Renal cortical epithelial cell (primary cell): Measurements from ENCODE around the gene RAB8B. TPM values are rescaled to one million over a fixed set of nuclear protein-coding genes. Genes with fewer than 3 reads are reported as not detected.
"Not testable (repeated sequence)": the region's sequence is repeated elsewhere in the genome, so short reads cannot be mapped to it uniquely, and the experiment has no call there.

ENCODE experiments used
- DNase-seq: peaks from one replicate; pipeline ENCODE4 v3.0.0-alpha.2; 2011; ENCODE audit warnings: low read depth
- total RNA-seq: library from RNA; depleted of rRNA; stranded (reverse); fragments of >200 nt; gene quantifications from 2 replicates; pipeline ENCODE4 v1.2.3, GENCODE V29; 2014

The RAB8B gene
- total RNA-seq, 1 donor from 2014 or later: 54.8 TPM

DNA sequence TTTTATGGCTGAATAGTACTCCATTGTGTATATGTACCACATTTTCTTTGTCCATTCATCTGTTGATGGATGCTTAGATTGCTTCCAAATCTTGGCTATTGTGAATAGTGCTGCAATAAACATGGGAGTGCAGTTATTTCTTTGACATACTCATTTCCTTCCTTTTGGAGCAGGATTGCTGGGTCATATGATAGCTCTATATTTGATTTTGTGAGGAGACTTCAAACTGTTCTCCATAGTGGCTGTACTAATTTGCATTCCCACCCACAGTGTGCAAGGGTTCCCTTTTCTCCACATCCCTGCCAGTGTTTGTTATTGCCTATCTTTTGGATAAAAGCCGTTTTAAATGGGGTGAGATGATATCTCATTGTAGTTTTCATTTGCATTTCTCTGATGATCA, 47.7 kb downstream of the RAB8B start:
- not testable (repeated sequence) for DNase-seq

DNA sequence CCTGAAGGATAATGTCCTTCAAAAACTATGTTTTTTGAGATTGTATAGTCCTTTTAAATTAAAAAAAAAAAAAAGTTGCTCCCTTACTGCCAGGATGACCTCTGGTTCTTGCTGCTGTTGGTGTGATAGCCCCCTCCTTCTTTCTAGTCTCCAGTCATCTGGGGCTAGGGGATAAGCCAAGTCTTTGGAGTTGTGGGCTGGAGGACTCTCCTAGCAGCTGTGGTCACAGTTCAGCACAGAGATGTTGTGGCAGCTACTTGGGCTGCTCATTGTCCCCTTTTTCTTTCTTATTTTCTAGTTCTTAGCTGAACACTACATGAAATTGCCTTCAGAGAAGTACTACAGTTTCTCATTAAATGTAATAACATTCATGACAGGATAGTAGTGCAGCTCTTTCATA, 48.8 kb downstream of the RAB8B start:
- DNase-seq: no peak

- DNase-seq: peak; percentile 42
Observed at GRCh38 chr15:63238796-63239195, 49.4 kb downstream of the RAB8B start.

GRCh38 chr15:63240109-63240508, 50.7 kb downstream of the RAB8B start:
- DNase-seq: no peak

DNA sequence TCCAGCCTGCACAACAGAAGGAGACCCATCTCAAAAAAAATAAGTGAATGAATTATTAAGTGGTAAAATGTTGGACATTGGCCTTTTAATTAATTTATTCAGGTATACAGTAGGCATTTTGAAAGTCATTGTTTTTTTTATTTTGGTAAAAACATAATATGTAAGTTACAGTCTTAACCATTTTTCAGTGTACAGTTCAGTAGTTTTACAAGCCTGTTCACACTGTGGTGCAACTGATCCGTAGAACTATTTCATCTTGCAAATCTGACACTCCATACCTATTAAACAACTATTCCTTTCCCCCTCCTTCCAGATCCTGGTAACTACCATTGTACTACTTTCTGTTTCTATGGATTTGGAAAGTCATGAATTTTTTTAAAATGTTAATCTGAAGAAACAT, 51.9 kb downstream of the RAB8B start:
- no peak for DNase-seq

DNA sequence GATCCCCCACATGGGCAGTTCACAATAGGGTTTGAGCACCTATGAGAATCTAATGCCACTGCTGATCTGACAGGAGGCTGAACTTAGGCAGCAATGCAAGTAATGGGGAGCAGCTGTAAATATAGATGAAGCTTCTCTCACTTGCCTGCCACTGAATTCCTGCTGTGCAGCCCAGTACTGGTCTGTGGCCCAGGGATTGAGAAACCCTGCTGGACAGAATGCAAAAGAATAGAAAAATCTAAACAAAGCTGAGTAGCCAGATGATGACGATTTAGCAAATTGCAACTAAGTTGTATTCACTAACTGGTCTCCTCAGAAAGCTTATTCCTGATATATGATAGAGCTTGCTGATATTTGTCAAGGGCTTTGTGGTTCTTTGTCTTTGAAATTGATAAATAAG, 53.7 kb downstream of the RAB8B start:
- no peak for DNase-seq

DNA sequence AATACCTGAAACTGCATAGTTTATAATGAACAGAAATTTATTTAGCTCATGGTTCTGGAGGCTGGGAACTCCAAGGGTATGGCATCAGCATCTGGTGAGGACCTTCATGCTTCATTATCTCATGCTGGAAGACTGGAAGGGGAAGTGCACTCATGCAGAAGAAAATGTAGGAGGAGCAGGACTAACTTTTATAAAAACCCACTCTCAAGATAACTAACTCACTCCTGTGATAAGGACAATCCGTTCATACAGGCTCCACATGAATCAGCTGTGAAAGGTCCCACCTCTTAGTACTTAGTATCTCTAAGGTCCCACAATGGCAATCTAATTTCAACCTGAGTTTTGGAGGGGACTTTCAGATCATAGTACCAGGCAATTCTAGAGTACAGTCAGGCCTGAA, 54.4 kb downstream of the RAB8B start:
- no peak for DNase-seq

- DNase-seq: peak; percentile 68
Observed at GRCh38 chr15:63244399-63244798, 55.0 kb downstream of the RAB8B start.

DNA sequence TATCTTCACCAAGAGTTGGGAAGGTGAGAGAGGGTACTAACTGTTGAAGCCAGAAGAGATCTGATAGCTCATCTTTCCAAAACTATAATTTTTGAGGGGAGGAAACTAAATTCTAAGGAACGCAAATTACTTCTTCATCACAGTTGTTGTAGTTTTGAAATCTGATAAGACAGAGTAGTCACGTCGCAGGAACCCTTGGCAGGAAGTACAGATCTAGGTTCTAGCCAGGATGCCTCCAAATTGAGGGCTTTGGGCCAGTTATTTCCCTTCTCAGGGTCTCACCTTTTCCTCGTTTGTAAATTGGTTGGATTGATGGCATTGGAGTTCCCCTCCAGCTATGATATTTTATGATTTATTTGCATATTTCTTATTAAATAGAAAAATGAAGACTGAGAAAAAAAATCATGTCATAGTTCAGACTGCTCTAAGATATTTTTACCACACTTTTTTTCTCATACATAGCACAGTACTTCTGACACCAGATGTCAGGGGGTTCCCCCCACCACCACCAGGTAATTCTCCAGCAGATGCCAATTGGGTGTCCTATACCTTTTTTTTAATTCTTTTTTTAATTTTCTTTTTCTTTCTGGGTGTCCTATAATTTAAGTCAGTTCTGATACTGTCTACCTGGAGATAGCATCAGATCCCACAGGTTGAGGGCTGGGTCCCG, 55.7 kb downstream of the RAB8B start:
- DNase-seq: no peak

DNA sequence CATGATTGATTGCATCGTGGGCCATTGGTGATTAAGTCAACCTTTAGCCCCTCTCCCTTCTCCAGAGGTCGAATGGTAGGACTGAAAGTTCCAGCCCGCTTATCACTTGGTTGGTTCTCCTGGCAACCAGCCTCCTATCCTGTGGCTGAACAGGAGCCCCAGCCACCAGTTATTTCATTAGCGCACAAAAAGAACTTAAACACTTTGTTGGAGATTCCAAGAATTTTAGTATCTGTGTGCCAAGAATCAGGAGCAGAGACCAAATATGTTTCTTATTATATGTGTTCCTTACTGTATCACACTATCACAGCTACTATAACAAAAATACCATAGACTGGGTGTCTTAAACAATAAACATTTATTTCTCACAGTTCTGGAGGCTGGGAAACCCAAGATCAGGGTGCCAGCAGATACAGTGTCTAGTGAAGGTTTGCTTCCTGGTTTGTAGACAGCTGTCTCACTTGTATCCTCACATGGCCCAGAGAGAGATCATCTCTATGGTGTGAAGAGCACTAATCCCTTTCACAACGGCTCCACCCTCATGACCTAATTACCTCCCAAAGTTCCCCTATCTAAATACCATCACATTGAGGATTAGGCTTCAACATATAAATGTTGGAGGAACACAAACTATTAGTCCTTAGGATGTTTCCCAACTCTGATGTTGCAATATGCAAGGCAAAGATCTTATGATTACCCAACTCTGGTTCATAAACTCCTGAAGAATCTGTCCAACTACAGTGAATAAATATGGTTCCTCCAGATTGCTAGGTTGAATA, 57.5 kb downstream of the RAB8B start:
- DNase-seq: peak; percentile 91

DNA sequence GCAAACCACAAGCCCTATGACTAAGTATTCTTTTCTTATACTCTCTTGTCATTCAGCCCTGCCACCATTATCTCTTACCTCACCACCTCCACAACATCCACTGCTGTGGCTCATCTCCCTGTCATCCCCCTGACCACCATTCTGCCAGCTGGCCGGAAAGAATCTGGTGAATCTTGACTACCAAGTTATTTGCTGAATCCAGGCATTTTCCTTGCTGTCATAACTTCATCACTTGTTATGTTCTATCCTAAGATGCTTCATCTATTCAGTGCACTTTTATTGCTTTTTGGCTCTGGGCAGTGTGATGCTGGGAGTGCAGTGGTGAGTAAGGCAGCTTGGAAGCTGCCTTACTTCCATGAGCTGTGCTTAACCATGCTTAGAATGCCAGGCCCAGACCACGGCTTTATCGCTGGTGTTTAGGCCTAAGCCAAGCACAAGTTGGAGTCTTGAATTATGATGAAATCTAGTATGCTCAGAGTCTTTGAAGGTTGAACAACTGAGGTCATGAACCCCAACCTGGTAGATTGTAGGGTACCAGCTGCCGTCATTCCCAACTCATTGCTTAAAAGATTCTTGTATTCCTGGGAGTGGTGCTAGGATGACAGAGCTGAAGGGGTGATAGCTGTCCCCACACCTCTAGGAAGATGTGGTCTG, 61.0 kb downstream of the RAB8B start:
- peak; percentile 88 for DNase-seq

- DNase-seq: no peak
Observed at GRCh38 chr15:63251701-63252100, 62.3 kb downstream of the RAB8B start.

GRCh38 chr15:63252292-63252691, 62.9 kb downstream of the RAB8B start:
- DNase-seq: no peak

DNA sequence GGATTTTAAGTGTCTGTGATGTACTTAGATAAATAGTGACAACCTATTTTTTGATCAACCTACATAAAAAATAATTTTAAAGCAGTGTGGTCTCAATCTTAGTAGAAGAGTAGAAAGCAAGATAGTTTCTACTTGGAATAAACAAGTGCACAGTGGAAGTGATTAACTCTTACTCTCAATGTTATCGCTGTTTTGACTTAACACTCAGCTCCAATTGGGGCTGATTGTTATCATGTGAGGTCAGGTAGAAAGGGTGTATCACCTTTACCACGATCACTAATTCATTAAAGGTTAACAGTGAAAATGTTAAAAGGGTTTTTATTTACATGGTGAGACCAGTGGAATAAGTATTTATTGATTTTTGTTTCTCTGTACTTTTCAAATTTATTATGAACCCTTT, 65.6 kb downstream of the RAB8B start:
- no peak for DNase-seq

DNA sequence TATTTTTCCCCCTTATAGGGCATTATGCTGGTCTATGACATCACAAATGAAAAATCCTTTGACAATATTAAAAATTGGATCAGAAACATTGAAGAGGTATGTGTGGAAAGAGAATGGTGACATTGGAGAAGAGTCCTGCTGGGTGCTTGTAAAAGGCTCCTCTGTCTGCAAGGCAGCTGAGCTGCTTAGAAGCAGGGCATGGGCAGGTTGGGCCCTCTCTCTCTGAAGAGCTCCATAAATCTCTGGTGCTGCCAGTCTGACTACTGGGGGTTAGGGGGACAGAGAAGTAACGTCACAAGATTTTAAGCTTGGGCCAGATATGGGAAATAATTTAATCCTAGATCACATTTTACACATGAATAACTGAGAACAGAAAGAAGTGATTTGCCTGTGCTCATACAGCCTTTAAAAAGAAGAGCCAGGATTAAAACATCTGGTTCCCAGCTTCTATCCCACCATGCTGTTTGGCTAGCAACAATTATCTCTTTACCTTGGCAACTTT, 66.1 kb downstream of the RAB8B start:
- no peak for DNase-seq

DNA sequence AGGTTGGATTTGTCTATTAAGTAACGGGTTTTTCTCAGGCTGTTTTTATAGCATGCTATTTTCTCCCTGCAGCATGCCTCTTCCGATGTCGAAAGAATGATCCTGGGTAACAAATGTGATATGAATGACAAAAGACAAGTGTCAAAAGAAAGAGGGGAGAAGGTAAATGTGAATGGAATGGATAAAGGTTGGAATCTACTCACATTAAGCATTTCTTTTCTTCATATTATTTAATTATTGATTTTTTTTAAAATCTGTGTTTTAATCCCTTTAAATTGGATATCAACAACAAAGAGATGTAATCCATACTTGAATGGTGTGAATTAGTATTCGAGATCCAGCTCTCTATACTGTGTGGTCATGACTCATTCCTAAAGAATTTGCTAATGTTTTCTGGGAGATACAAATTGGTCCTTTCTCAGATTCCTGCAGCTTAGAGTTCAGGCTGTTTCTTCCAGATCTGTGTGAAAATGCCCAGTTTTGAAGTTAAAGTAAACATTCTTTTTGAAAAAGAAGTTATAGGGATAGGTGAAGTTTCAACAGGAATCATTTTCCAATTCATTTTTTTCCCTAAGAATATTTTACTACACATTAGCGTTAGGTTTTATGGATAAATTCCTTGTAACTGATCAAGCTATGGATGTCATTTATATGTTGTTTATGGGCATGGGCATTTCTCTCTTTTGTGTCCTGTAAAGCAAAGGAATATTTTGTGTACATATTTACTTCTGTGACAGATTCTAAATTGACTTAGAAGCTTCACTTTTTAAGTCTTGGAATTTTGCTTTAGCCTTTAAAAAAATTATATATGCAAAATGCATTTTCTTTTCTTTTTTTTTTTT, 67.2 kb downstream of the RAB8B start:
- DNase-seq: peak; percentile 91

DNA sequence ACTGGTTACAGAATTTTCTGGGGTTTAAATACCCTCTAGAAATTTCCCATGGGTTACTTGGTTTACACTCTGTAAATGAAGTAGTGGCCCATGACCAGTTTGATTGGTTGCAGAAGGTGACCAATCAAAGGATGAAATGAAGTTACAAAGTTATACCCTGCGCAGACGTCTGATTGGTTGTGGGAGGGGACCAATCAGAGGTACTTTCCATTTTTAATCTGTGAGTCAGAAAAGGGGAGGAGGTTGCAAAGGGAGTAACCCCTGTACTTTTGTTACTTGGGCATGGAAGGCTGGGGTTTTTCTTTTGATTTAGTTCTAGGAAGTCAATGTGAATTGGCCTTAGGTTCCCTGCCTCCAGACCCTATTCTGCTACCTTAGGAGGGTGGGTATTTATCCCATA, 69.3 kb downstream of the RAB8B start:
- no peak for DNase-seq

DNA sequence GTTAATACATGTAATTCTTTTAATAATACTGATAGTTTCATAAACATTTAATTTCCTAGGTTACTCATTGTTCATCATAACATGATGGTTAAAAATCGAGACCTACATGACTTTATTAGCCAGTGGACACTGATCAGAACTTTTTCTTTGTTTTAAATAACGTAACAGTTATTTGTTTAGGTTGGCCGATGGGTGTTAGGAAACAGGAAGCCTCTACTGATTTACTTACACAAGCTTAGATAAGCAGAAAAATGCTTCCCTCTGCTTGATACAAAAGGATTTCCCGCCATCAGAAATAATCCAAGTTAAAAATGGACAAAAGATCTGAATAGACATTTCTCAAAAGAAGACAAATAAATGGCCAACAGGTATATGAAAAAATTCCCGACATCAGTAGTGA, 71.4 kb downstream of the RAB8B start:
- DNase-seq: no peak

- DNase-seq: no peak
Observed at GRCh38 chr15:63261311-63261710, 71.9 kb downstream of the RAB8B start.

- no peak for DNase-seq
Observed at GRCh38 chr15:63263519-63263918, 74.1 kb downstream of the RAB8B start.

DNA sequence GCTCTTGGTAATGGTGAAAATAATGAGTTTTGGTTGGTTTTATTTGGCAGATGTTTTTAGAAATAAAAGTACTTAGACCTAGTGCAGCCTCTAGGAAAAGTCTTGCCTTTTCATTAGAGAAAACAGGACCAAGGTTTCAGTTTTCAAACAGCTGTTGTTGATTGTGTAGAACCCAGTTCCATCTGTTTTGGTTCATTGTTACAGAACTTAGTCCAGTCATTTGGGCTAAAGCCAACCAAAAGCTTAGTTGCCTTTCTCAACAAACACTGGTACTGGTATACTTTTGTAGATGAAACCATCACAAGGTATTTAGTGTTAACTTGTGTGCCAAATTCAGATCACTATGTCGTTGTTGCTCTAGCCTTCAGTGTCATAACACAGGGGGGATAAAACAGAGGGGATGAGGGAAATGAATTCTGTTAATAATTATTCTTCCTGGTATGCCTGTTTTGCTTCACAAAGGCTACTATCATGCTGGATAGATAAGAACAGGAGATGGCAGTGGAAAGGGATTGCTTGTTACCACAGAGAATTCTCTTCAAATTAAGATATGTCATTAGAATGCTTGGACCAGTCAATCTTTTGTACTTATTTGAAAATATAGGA, 75.4 kb downstream of the RAB8B start:
- peak; percentile 38 for DNase-seq
